Gastroesophageal sphincter (tissue), 4 donors: Measurements from ENCODE around the gene POLR1B. TPM values are rescaled to one million over a fixed set of nuclear protein-coding genes. Genes with fewer than 3 reads are reported as not detected.

Source experiments
- ATAC-seq: fragments of 150-250 bp; one replicate; pipeline ENCODE4 v1.9.1; 2016; ENCODE audit warnings: mild to moderate bottlenecking, moderate library complexity
- H3K27ac ChIP-seq, 4 donors: fragments of 200-600 bp; sonication (generic) in 3 of 4; 1 replicate in 3 of 4; 2 replicates in 1 of 4; pipeline ENCODE4 v1.5.1; 2016 to 2019
- H3K27me3 ChIP-seq: fragments of 200-600 bp; sonication (generic); one replicate; pipeline ENCODE4 v1.5.1; 2019
- H3K36me3 ChIP-seq, 2 donors: fragments of 200-600 bp; sonication (generic); one replicate each; pipeline ENCODE4 v1.5.1; 2019; ENCODE audit warnings: control low read depth in 1 of 2
- H3K4me1 ChIP-seq, 3 donors: fragments of 200-600 bp; sonication (generic); 1 replicate in 2 of 3; 2 replicates in 1 of 3; pipeline ENCODE4 v1.5.1; 2016 to 2019; ENCODE audit warnings: control low read depth in 2 of 3
- H3K4me3 ChIP-seq, 2 donors: fragments of 200-600 bp; sonication (generic); one replicate each; pipeline ENCODE4 v1.5.1; 2019; ENCODE audit warnings: mild to moderate bottlenecking in 1 of 2, moderate library complexity in 1 of 2
- H3K9me3 ChIP-seq, 3 donors: fragments of 200-600 bp; sonication (generic); one replicate each; pipeline ENCODE4 v1.5.1; 2017 to 2019; ENCODE audit warnings: control low read depth in 2 of 3
- CTCF ChIP-seq, 4 experiments: fragments of 200-600 bp in 2 of 4; fragments of 450-650 bp in 2 of 4; sonication (generic) in 1 of 4; IDR thresholded peaks; one replicate each; pipeline ENCODE4 v1.5.1; 2017 to 2019; ENCODE audit warnings: antibody characterized with exemption in 4 of 4, mild to moderate bottlenecking in 2 of 4, moderate library complexity in 2 of 4
- EP300 ChIP-seq: sonication (generic); formaldehyde crosslinking; IDR thresholded peaks from one replicate; pipeline ENCODE4 v1.6.1; 2017; ENCODE audit warnings: antibody characterized with exemption, mild to moderate bottlenecking
- POLR2A ChIP-seq, 2 donors: fragments of 450-650 bp; IDR thresholded peaks; one replicate each; pipeline ENCODE4 v1.6.1; 2017; ENCODE audit warnings: antibody characterized with exemption in 2 of 2, mild to moderate bottlenecking in 2 of 2, moderate library complexity in 1 of 2
- POLR2AphosphoS5 ChIP-seq: sonication (generic); formaldehyde crosslinking; IDR thresholded peaks from one replicate; pipeline ENCODE4 v1.6.1; 2017; ENCODE audit warnings: antibody characterized with exemption
- WGBS, 2 donors: methylation state at CpG; one replicate each; pipeline ENCODE4 v1.1.5; 2018; ENCODE audit warnings: low coverage in 1 of 2; 5-methylcytosine and 5-hydroxymethylcytosine counted together
- total RNA-seq, 4 donors: library from RNA; depleted of rRNA; stranded (reverse); fragments of >200 nt; gene quantifications; one replicate each; pipeline ENCODE4 v1.1.0, GENCODE V29; 2016

POLR1B gene
- total RNA-seq, 4 donors from 2014 or later, result 11.7 to 21.5 (median 13.3) TPM

- peak in 3 of 4 experiments; percentile 38 to 53 (median 41) for TF ChIP-seq CTCF (IDR thresholded peaks at IDR 0.05)
- peak; percentile 27 for TF ChIP-seq POLR2A (IDR thresholded peaks at IDR 0.05)
- peak; percentile 71 for TF ChIP-seq POLR2AphosphoS5
- TF ChIP-seq EP300, result no peak
- Histone ChIP-seq H3K4me1 (peaks cover 0 to 45% (median 11%) of the 10 kb centered on the region in 3 donors), H3K36me3 (peaks cover 0 to 35% of the 10 kb centered on the region in 2 donors), H3K4me3 (peak within 1 kb of the TSS; percentile 71 to 81), H3K9me3 (no peaks in the 10 kb centered on the region), H3K27ac (peak within 1 kb of the TSS; percentile 77 to 91 (median 90)), H3K27me3 (no peaks in the 10 kb centered on the region)
- peak; percentile 97 for ATAC-seq
- WGBS, 2 donors, result 0% methylated on average over 12 to 23 of the region's 54 CpGs
Measured at GRCh38 chr2:112584134-112584890, 42.0 kb downstream of the POLR1B start, which contains the start of gene CHCHD5. Gene CHCHD5 (plus strand): TSS chr2:112584609. CDS start chr2:112584648, 39 bp downstream.

- no peak for TF ChIP-seq CTCF (IDR thresholded peaks at IDR 0.05)
- TF ChIP-seq POLR2A (IDR thresholded peaks at IDR 0.05), result no peak
- no peak for TF ChIP-seq POLR2AphosphoS5
- no peak for TF ChIP-seq EP300
- 50 to 58% methylated on average over 2 to 3 of the region's 3 CpGs for WGBS, 2 donors
- Histone ChIP-seq H3K9me3 (no peaks in the 10 kb centered on the region), H3K27ac (peak overlapping the region; percentile 77 to 91 (median 90)), H3K36me3 (peaks cover 0 to 39% of the 10 kb centered on the region in 2 donors), H3K4me1 (peaks cover 0 to 45% (median 11%) of the 10 kb centered on the region in 3 donors), H3K27me3 (no peaks in the 10 kb centered on the region), H3K4me3 (peak overlapping the region; percentile 71 to 81)
- no peak for ATAC-seq
Measured at GRCh38 chr2:112584891-112585250, 42.6 kb downstream of the POLR1B start.

GRCh38 chr2:112585400-112585799, 43.1 kb downstream of the POLR1B start:
- Histone ChIP-seq H3K27ac (peak overlapping the region; percentile 77 to 91 (median 90)), H3K36me3 (peaks cover 0 to 44% of the 10 kb centered on the region in 2 donors), H3K4me1 (peaks cover 0 to 45% (median 11%) of the 10 kb centered on the region in 3 donors), H3K9me3 (no peaks in the 10 kb centered on the region), H3K27me3 (no peaks in the 10 kb centered on the region), H3K4me3 (peak overlapping the region in 1 of 2 donors; percentile 71)
- ATAC-seq, result no peak
- TF ChIP-seq POLR2AphosphoS5, result no peak
- no peak for TF ChIP-seq POLR2A (IDR thresholded peaks at IDR 0.05)
- TF ChIP-seq CTCF (IDR thresholded peaks at IDR 0.05), result no peak
- TF ChIP-seq EP300, result no peak
- 100% methylated on average over 1 of the region's 3 CpGs; no CpG with 5 or more reads in 1 of the 2 donors for WGBS, 2 donors

DNA sequence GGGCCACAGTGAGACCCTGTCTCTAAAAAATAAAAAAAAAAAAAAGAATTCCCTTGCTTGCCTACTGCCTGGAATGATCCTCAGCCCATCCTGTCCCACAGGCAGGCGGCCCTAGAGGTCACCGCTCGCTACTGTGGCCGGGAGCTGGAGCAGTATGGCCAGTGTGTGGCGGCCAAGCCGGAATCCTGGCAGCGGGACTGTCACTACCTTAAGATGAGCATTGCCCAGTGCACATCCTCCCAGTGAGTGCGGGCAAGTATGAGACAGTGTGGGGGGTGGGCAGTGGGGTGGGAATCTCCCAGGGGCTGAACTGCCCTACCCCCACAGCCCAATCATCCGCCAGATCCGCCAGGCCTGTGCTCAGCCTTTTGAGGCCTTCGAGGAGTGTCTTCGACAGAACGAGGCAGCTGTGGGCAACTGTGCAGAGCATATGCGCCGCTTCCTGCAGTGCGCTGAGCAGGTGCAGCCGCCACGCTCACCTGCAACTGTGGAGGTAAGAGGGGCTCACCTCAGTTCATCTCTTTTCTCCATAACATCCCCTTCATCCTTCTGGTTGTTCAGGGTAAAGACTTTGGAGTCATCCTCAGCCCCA, 43.7 kb downstream of the POLR1B start:
- WGBS, 2 donors, result 94 to 99% methylated on average over 8 to 9 of the region's 18 CpGs
- TF ChIP-seq POLR2AphosphoS5, result no peak
- TF ChIP-seq CTCF (IDR thresholded peaks at IDR 0.05), result no peak
- TF ChIP-seq EP300, result no peak
- no peak for TF ChIP-seq POLR2A (IDR thresholded peaks at IDR 0.05)
- H3K4me3 ChIP-seq, result no peak overlapping the region
- no peaks in the 10 kb centered on the region for H3K27me3 ChIP-seq
- no peak for ATAC-seq
- H3K9me3 ChIP-seq, result no peaks in the 10 kb centered on the region
- peaks cover 0 to 50% of the 10 kb centered on the region in 2 donors for H3K36me3 ChIP-seq
- peaks cover 0 to 45% (median 11%) of the 10 kb centered on the region in 3 donors for H3K4me1 ChIP-seq
- H3K27ac ChIP-seq, result no peak overlapping the region
